IPS DF 4.7 (cell line): ENCODE data around the gene FOXN1.

ENCODE experiments used
- DNase-seq: peaks from one replicate; pipeline ENCODE4 v3.0.0-alpha.2; 2013; ENCODE audit warnings: low spot score; ENCODE audit errors: extremely low read depth

Gene FOXN1

DNA sequence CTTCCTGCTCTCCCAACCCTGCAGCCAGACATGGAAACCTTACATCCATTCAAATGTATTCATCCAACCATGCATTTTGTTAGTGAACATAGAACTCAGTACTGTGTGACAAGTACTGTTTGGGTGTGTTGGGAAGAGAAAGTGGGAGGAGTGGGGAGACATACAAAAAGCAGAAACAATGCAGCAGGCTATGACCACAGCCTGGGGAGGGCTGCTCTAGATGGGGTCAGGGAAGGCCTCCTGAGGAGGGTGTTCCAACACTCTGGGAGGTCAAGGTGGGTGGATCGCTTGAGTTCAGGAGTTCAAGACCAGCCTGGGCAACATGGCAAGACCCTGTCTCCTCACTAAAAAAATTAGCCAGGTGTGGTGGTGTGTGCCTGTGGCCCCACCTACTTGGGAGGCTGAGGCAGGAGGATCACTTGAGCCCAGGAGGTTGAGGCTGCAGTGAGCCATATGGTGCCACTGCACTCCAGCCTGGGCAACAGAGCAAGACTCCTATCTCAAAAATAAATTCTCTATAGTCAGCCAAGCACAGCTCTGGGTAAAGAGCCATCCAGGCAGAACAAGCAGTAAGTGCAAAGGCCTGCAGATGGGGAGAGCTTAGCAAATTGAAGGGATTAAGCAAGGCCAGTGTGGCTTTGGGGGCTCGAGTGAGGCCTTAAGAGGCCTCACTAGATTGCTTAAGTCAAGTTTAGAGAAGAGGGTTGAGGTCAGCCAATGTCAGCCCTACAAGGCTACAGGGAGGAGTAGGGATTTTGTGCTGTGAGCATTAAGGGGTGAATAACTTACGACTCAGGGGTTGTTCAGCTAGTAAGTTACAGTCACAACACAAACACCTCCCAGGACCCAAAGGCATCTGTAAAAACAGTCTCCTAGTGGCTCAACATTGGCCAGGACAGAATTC lies 27.2 kb upstream of the FOXN1 start:
- DNase-seq, result no peak

DNA sequence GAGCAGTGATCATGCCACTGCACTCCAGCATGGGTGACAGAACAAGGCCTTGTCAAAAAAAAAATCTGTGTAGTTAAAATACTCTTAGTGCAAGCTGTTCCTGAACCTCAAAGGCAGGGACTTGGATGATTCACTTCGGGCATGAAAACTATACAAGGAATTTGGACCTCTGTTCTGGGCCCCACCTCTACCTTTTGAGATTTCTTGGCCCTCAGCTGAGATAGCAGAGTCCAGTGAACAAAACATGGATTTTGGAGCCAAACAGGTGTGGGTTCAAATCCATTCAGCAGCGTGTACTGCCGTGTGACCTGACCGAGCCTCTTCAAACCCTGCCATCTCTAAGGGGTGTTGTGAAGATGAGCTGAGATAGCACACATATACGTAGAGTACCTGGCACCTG lies 25.9 kb upstream of the FOXN1 start:
- DNase-seq, result no peak

DNA sequence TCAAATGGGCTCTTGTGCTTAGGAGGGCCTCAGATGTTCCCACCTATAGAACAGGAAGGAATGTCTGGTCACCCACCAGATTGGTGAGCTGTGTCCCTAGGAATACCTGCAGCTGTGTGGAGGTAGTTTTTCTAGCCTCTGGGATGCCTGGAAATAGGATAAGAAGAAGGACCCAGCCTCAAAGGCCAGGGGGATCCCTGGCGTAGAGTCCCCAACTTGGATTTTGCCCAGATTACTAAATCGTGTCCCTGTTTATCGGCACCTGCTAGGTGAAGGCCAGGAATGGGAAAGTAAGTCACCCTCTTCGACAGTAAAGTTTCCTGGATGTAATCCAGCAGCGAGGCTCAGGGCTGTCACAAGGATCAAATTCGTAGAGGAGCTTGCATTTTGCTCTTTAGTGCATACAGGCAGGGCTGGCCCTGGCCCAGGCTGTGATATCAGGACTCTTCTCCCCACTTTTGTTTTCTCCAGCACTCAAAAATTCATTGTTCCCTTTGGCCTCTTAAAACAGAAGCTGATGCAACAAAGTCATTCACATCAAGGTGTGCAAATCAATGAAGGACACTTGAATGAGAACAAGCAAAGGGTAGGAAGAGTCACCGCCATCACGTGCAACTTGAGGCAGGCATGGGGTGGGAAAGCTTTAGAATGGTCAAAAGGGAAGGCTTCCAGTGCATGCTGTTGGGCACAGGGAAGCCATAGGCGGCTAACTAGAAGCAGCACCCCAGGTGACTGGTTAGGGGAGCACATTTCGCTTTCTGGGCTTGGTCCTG lies 25.2 kb upstream of the FOXN1 start:
- no peak for DNase-seq

DNA sequence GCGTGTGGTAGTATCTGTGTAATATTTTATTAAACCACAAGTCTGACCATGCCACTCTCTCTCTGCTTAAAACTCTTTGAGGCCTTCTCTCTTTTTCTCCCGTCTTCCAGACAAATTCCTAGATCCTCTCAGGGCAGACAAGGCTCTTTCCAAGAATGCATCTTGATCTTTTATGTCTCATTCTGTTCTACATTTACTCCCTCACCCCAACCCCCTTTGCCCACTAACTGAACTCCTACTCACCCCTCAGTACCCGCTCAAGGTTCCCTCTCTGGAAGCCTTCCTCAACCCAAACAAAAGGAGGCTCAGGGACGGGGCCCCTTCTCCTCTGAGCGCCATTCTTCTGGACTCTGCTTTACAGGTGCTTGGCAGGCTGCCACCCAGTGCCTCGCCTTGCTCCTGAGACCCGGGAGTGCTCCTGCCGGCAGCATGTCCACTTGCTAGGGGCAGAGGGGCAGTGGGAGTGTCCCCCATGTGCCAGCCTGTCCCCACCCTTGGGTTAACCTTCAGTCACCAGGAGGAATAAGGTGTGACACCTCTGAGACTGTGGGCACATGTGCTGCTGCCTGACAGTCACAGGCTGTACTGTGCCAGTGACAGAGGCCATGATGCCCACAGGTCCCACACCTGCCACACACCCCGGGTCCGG lies 23.5 kb upstream of the FOXN1 start:
- DNase-seq, result no peak

DNA sequence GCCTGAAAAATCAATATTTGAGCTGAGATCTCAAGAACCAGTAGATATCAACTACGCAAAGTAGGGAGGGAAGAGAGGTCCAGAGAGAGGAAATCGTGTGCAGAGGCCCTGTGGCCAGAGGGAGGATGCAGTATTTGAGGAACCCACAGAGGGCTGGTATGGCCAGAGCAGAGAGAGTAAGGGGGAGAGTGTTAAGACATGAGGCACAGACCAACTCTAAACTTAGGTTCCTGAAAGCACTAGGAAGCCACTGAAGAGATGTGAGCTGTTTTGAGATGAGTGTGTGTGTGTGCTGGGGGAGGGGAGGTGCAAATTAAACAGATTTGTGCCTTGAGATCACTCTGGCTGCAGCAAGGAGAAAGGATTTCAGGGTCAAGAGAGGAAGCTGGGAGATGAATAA lies 21.9 kb upstream of the FOXN1 start:
- DNase-seq, result no peak

DNA sequence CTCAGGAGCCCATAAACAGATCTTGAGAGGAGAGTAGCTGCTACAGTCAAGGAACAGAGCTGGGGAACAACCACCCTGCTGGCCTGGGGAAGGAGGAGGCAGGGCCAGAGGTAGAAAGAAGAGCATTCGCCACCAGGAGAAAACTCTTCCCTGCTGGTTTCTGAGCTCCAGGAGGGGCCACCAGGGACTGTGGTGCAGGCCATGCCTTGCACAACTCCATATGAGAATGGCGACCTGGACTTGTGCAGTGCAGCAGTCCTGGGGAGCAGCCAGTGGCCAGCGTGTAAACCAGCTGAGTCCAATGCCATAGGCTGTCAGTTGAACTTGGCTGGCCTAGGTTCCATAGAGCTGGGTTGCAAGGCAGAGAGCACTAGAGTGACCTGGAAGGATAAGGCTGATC lies 21.1 kb upstream of the FOXN1 start:
- no peak for DNase-seq

DNA sequence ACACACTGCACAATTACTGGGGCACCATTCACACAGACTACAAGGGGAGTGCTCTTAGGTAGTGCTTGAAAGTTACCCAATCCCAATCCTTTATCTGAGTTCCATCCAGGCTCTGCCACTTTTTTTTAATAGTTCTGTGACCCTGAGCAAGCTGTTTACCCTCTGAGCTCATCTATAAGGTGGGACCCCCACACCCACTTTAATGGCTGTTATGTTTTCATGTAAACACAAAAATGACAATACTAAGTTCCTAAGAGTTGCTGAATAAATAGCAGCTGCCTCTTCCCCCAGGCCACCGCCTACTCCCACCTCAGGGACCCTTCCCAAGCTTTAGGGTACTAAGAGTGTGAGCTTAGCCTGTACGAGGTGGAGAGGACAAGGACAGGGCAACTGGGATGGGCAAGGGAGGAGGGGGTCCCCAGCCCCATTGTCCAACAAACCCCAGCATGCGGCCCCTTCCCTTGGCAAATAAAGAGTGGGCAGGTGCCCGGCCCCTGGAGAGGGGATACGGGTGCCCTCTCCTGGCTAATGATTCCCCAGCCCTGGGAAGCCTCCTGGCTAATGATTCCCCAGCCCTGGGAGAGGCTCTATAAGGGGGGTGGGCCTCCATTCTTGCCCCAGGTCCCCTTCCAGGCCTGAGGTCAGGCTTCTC lies 18.1 kb upstream of the FOXN1 start:
- DNase-seq, result no peak

DNA sequence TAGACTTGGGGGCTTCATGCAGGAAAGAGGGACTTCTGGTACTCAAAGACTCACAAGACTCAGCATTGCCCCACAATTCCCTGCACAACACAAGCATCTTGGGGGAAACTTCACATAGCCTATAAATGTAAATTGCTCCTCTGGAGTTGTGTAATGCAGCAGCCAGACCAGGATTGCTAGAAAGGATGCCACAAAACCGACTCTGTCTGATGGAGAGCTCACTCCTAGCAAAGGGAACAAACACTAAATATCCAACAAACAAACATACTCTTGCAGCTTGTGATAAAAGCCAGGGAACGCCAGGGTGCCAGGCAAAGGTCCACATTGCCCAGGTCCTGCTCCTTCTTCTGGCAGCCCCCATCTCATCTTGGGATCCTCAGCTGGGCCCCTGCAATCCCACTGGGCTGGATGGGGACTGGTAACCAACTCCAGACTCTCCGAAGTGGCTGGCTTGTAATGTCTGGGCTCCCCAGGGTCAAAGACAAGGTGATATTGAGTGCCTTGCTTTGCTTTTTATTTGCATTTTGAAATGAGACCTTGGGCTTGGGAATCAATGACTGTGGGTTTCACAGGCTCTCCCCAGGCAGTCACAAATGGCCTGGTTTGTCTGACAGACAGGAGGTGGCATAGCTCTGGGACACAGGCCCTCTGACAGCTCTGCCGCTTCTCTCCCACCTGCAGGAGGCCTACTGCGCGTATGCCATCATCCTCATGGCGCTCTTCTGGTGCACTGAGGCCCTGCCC lies 17.4 kb upstream of the FOXN1 start:
- DNase-seq, result no peak

DNA sequence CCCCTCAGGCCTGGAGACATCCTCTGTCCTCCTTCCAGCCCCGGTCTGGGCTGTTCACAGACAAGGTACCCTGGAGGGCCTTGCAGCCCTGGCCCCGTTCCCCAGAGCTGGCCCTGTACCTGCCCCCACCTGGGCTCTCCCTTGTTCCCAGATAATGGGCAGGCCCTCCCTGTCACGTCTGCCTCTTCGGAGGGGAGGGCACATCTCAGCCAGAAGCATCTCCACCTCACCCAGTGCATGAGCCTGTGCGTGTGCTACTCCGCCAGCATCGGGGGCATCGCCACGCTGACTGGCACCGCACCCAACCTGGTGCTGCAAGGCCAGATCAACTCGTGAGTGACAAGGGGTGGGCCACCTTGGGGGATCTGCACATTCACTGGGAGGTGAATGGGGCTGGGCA lies 14.9 kb upstream of the FOXN1 start:
- DNase-seq, result no peak

DNA sequence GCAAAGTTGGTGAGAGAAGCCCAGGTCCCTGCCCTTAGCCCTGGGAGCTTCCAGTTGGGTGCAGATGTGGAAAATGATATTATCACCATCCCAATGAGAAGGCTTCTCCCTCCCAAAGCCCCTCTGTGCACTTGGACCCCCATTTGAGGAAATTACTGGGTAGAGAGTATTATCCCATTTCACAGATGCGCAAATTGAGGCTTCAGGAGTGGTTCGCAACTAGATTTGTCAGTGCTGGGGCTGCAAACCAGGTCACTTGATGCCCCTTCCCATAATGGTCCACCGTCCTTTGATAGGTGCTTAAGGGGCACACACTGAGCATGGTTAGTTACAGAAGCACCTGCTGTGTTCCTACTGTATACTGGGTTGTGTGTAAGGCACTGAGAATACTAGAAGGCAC lies 14.3 kb upstream of the FOXN1 start:
- DNase-seq, result no peak

DNA sequence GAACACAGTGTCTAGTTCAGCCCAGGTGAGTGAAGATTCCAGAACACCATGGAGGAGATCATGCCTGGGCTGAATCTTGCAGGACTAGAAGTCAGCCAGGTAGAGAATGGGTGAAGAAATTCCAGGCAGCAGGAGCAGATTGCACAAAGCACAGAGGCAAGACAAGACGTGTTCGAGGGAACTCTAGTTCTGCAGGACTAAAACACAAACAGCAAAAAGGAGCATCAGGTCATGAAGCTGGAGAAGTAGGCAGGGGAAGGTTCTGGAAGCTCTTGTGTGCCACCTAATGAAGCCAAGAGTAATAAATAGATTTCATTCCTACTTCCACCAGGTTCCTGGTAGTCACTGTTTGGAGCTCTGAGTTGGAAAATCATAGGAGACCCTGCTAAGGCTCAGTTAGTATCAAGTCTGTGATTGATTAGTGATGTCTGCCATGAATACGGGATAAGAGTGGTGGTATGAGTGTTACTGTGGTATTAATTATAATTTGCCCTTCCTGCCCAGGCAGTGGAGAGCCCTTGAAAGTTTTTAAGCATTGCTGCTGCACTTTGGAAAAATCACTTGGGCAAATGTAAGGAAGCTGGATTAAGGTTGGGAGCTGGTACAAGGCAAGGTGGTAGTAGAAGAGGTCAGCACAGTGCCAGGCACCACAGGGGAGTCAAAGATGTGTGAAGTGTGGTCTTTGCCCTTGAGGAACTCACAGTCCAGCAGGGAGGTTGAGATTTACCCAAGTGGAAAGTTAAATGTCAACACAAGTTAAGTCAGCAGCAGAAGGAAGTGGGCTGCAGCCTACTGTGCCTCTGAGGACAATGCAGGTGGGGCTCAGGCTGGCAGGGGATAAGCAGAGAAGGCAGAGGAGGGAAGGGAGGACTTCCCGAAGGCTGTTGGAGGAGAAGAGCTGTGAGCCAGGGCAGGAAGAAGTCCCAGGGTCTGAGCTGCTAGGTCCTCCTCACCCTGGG lies 13.5 kb upstream of the FOXN1 start:
- no peak for DNase-seq

DNA sequence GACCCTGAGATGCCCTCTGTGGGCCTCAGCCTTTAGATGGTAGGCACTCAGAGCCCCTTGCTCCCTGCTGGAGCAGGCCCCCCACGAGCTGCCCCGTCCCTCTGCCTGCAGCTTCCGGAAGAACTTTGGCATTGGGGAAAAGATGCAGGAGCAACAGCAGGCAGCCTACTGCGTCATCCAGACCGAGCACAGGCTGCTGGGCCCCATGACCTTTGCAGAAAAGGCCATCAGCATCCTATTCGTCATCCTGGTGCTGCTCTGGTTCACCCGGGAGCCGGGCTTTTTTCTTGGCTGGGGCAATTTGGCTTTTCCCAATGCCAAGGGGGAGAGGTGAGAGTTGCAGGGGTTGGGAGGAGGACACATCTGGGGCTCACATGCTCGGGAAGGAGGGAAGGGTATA lies 12.7 kb upstream of the FOXN1 start:
- no peak for DNase-seq

DNA sequence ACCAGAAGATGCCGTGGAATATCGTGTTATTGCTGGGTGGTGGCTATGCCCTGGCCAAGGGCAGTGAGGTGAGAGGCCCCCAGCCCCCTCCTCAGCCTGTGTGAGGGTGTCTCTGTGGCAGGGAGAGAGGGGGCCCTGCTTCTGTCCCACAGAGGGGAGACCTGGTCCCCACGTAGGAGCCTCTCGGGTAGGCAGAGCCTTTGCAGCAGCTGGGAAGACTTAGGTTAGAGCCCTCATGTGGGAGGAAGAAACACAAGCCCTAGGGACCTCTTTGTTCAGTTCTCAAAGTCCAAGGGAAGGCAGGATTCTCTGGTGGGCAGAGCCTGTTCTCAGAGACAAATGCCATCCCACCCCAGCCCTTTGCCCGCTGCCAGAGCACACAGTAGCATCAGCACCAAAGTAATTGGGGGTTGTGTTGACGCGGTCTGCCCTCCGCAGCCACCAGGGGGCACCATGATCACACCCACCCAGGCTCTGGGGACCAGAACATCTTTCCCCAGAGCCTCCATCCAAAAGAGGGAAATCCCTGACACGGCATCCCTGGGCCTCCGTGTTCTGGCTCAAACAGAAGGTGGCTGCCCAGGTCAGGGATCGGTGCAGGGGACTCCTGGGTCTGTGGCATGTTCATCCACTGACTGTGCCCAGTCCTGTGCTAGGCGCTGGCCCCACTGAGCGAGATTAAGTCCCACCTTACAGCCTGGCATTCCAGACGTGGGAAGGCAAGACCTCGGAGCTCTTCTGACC lies 11.5 kb upstream of the FOXN1 start:
- no peak for DNase-seq

DNA sequence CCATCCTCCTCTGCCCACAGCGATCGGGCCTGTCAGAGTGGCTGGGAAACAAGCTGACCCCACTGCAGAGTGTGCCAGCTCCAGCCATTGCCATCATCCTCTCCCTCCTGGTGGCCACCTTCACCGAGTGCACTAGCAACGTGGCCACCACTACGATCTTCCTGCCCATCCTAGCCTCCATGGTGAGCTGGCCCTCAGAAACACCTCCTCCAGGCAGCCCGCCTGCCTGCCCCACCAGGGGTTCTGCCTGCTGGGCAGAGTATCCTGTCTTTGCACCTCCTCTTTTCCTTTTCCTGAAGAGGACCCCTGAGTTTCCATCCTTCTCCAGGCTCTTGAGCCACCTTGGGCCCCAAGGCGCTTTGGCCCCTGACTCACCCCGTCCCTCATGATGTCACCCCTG lies 10.5 kb upstream of the FOXN1 start:
- no peak for DNase-seq

DNA sequence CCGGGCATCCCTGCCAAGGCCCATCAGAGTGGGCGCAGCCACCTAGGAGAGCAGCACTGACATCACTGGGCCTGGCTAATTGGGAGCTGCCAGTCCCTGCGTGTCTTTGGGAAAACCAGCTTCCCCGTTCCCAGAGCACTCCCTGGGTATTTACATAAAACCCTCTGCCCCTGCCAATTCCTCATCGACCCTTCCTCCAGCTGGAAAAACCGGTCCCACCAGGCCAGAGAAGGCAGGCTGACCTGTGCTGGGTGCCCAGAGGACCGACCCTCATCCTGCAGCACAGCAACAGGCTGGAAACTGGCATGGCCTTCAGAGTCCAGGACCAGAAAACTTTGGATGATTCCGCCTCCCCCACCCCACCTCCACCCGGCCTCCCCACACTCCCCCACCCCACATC lies 8.2 kb upstream of the FOXN1 start:
- no peak for DNase-seq

DNA sequence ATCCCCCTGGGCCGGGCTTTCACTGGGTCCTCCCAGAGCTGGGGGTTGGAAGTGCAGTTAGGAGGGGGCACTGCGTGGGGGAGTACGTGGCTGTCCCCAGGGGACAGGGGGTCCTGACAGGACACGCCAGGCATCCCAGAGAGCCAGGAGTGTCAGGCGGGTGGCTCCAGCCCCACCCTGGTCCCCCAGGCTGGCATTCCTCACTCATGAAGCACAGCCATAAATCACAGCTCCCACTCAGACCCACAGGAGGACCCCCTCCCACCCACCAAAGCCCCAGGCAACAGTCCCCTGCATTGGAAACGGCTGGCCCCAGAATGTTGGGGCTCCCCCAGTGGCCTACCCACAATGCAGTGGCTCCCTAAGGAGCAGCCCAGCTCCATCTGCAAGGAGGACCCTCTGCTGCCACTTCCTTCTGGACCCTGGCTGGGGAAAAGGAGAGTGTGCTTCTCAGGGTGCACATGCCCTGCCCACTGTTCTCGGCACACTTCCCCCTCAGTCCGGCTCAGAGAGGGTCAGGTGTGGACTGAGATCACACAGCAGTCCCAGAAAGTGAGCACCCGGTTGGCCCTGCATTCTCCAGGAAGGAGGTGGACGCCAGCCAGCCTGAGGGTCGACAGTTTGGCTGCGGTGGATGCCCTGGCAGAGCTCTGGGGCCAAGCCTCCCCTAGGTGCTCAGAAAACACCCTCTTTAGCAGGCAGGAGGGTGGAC lies 7.3 kb upstream of the FOXN1 start:
- DNase-seq, result no peak

DNA sequence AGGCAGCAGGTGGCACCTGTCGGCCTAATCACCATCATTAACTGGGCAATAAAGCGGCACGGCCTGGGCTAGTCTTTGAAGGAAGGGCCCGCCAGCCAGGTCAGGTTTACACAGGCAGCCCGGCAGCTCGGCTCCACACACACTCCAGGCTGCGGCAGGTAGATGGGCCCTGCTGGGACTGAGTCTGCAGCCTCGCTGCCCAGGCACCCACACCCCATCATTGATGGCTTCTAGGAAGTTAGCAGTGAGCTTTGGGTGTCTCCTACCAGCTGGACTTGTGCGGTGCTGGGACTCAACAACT lies 6.8 kb upstream of the FOXN1 start:
- DNase-seq, result no peak

DNA sequence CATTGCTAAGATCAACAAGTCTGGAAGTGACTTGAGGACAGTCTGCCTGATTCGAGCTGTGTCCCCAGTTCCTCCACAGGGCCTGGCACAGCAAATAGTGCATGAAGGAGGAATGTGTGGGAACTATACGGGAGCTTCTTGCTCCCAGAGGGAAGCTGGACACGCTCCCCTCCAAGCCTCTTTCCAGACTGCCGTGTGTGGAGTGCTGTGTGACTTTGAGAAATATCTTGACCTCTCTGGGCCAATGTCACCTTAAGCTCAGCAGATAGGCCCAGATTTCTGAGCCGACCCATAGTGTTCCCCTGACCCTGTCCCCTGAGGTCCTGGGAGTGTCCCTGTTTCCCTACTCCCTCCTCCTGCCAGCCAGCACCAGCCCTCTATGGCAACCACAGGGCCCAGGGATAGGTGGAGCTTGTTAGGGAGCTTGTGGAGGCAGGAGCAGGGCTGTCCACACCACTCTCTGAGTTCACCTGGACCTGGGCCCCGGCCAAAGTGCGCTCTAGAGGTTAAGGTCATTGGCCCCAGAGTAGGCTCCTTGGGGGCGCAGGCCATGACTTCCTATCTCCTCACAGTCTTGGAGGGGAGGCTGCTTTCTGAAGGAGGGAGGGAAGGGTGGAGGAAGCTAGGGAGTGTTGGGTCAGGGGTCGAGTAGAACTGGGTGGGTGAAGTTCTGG lies 6.3 kb upstream of the FOXN1 start:
- DNase-seq, result no peak
